Measurements from ENCODE around the gene VGLL3. TPM values are rescaled to one million over a fixed set of nuclear protein-coding genes. Genes with fewer than 3 reads are reported as not detected.

The VGLL3 gene
- total and polyA plus RNA-seq, 2 donors from 2014 or later = 0.30 to 4.2 TPM

DNA sequence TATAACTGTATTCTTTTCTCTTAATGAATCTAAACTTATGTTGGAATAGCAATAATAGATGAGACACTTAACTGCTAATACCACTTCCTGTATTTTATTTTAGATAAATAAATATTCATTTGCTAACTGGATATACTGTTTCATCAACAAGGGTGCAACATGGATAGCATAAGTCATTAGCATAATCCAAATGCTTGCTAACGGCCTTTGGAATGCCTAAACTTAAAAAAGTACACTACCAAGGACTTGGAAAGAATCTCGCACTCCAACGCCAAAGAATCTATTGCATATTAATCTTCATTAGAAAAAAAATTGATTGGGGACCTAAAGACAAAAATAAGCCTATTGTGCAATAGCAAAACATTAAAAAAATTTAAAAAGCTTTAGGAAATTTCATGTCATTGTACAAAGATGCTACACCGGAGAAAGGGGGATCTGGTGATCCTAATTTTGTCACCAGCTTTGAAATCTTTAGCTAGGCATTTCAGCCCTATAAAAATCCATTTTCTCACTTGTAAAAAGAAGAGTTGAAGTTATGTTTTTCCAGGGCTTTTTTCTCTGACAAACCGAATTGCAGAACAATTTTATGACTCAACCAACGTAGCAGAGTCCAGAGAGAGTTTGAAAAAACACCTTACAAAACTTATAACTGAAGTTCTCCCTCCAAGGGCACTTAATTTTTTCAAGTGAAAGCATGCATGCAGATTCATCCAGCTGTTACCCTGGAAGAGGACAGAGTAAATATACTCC is 4.1 kb downstream of the VGLL3 start:
- FAIRE-seq = no peak
- no peaks in the 10 kb centered on the region for H3K9me3 ChIP-seq (ENCODE audit: control insufficient read depth in 2 of 3, insufficient read depth in 1 of 3, low read length in 3 of 3)
- H3K4me1 ChIP-seq (ENCODE audit: control insufficient read depth in 2 of 3, insufficient read depth in 2 of 3, low read depth in 1 of 3, low read length in 3 of 3) = peaks cover 0 to 5% (median 0%) of the 10 kb centered on the region in 3 donors
- DNase-seq = no peak
- peaks cover 2% of the 10 kb centered on the region for H3K27me3 ChIP-seq (ENCODE audit: control insufficient read depth, insufficient read depth, low read length)
- intact Hi-C loops (cut with DNase I) = no loop called here
- TF ChIP-seq CTCF (IDR thresholded peaks at IDR 0.05; ENCODE audit: borderline replicate concordance, extremely low read depth, insufficient read depth) = no peak
- H3K36me3 ChIP-seq (ENCODE audit: control insufficient read depth in 2 of 3, insufficient read depth in 3 of 3, low read length in 3 of 3) = no peaks in the 10 kb centered on the region
- no peak overlapping the region for H3K4me3 ChIP-seq (ENCODE audit: low read length in 3 of 3)
- H3K9ac ChIP-seq (ENCODE audit: low read length in 3 of 3) = no peak overlapping the region
- no peak overlapping the region for H3K27ac ChIP-seq (ENCODE audit: low read depth in 2 of 2, low read length in 2 of 2)

DNA sequence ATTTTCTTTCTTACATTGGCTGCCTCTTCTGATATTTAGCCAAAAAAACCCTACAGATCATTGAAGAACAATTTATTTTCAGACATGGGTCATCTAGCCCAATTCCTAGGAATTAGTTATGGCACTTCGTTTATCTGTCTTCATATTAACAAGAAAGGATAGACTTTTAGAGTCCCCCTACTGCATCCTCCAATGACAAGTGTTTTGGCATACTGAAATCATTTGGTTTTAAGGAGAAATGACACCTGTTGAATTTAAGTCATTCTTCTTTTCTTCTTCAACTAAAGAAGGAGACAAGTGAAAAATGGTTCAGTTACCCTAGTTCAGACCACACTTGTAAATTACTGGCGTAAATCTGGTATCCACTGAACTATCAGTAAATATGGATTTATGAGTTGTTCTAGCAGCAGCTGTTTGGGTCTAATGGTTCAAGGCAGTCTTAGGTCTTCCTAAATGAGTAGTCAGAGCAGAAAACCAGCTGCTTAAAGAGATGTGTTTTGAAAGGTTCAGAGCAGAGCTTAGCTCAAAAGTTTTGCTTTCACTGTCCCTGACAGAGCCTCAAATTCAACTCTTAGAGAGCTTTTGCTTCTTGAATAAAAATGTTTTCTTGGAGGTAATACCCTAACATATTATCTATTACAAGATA is 5.6 kb downstream of the VGLL3 start:
- FAIRE-seq = no peak
- no peak overlapping the region for H3K4me3 ChIP-seq (ENCODE audit: low read length in 3 of 3)
- no peak overlapping the region for H3K9ac ChIP-seq (ENCODE audit: low read length in 3 of 3)
- H3K27me3 ChIP-seq (ENCODE audit: control insufficient read depth, insufficient read depth, low read length) = peaks cover 2% of the 10 kb centered on the region
- peak in 1 of 5 donors; percentile 3 for DNase-seq
- H3K27ac ChIP-seq (ENCODE audit: low read depth in 2 of 2, low read length in 2 of 2) = no peak overlapping the region
- peaks cover 0 to 2% (median 0%) of the 10 kb centered on the region in 3 donors for H3K4me1 ChIP-seq (ENCODE audit: control insufficient read depth in 2 of 3, insufficient read depth in 2 of 3, low read depth in 1 of 3, low read length in 3 of 3)
- no peaks in the 10 kb centered on the region for H3K36me3 ChIP-seq (ENCODE audit: control insufficient read depth in 2 of 3, insufficient read depth in 3 of 3, low read length in 3 of 3)
- intact Hi-C loops (cut with DNase I) = no loop called here
- no peak for TF ChIP-seq CTCF (IDR thresholded peaks at IDR 0.05; ENCODE audit: borderline replicate concordance, extremely low read depth, insufficient read depth)
- H3K9me3 ChIP-seq (ENCODE audit: control insufficient read depth in 2 of 3, insufficient read depth in 1 of 3, low read length in 3 of 3) = no peaks in the 10 kb centered on the region

- Histone ChIP-seq H3K9me3 (ENCODE audit: control insufficient read depth in 2 of 3, insufficient read depth in 1 of 3, low read length in 3 of 3) (no peaks in the 10 kb centered on the region), H3K9ac (ENCODE audit: low read length in 3 of 3) (no peak overlapping the region), H3K27ac (ENCODE audit: low read depth in 2 of 2, low read length in 2 of 2) (no peak overlapping the region), H3K36me3 (ENCODE audit: control insufficient read depth in 2 of 3, insufficient read depth in 3 of 3, low read length in 3 of 3) (no peaks in the 10 kb centered on the region), H3K4me3 (ENCODE audit: low read length in 3 of 3) (no peak overlapping the region), H3K4me1 (ENCODE audit: control insufficient read depth in 2 of 3, insufficient read depth in 2 of 3, low read depth in 1 of 3, low read length in 3 of 3) (no peaks in the 10 kb centered on the region), H3K27me3 (ENCODE audit: control insufficient read depth, insufficient read depth, low read length) (no peaks in the 10 kb centered on the region)
- FAIRE-seq (no peak), DNase-seq (no peak)
- intact Hi-C loops (cut with DNase I) = no loop called here
- TF ChIP-seq CTCF (IDR thresholded peaks at IDR 0.05; ENCODE audit: borderline replicate concordance, extremely low read depth, insufficient read depth) = no peak
These were observed 6.7 kb downstream of the VGLL3 start for GRCh38 chr3:86984271-86984670.
